A549 treated with AZD2906 at 1 μM for 4 hours (cell line): ENCODE measurements around the gene CRYBG3. TPM values are rescaled to one million over a fixed set of nuclear protein-coding genes. Genes with fewer than 3 reads are reported as not detected.

Source experiments
- total RNA-seq: library from RNA; stranded (reverse); fragments of 200-300 nt; extraction: Qiagen RNA extraction; gene quantifications from 5 replicates; pipeline ENCODE4 v1.2.3, GENCODE V29; 2022

CRYBG3 gene
- 5.4 to 9.7 TPM (median 5.9 TPM) in 5 replicates for total RNA-seq

GRCh38 chr3:97821774-97822358 lies at the start of gene CRYBG3:
Gene CRYBG3, plus strand, starts transcription at chr3:97822011. Its CDS starts 196 bp downstream, at chr3:97822207.

GRCh38 chr3:97971679-97972567 lies 150.1 kb downstream of the CRYBG3 start, which contains the start of gene RIOX2:
Gene RIOX2, minus strand, starts transcription at chr3:97972431. Its CDS starts 4,838 bp downstream, at chr3:97967593.

Other genes starting within 250 kb of the CRYBG3 start
- gene ARL6, start 57.3 kb upstream of the CRYBG3 start, total RNA-seq: 3.7 to 5.5 TPM (median 4.8 TPM) in 5 replicates
- 29.2 to 33.9 TPM (median 30.9 TPM) in 5 replicates for gene RIOX2, start 150.4 kb downstream of the CRYBG3 start, total RNA-seq
- gene GABRR3, start 213.3 kb downstream of the CRYBG3 start, total RNA-seq: not detected in 5 replicates